NCI-H187 treated with DMSO at 0.1 percent for 48 hours (cell line): Measurements from ENCODE around the gene ROBO3.

Experiments
- DNase-seq: peaks from one replicate; lab custom pipeline; 2025; lab: John Stamatoyannopoulos, UW

ROBO3 gene

GRCh38 chr11:124892146-124892545, 26.9 kb downstream of the ROBO3 start:
- no peak for DNase-seq

GRCh38 chr11:124892750-124893454, 27.7 kb downstream of the ROBO3 start:
- DNase-seq = no peak

- no peak for DNase-seq
These were observed 28.7 kb downstream of the ROBO3 start for GRCh38 chr11:124893781-124894401.

- no peak for DNase-seq
These were observed 29.6 kb downstream of the ROBO3 start for GRCh38 chr11:124894606-124895430.

GRCh38 chr11:124895471-124895971, 30.3 kb downstream of the ROBO3 start:
- DNase-seq = no peak

GRCh38 chr11:124896071-124896750, 31.0 kb downstream of the ROBO3 start:
- DNase-seq = no peak

- DNase-seq = no peak
These were observed 31.7 kb downstream of the ROBO3 start for GRCh38 chr11:124896821-124897391.

- no peak for DNase-seq
These were observed 32.5 kb downstream of the ROBO3 start, which contains the start of gene ROBO4 for GRCh38 chr11:124897674-124898262. Gene ROBO4, minus strand, starts transcription at chr11:124897865. Its CDS starts 70 bp downstream, at chr11:124897795.

- no peak for DNase-seq
These were observed 33.0 kb downstream of the ROBO3 start for GRCh38 chr11:124898263-124898680.

- no peak for DNase-seq
These were observed 33.5 kb downstream of the ROBO3 start for GRCh38 chr11:124898711-124899110.

- DNase-seq = no peak
These were observed 34.3 kb downstream of the ROBO3 start for GRCh38 chr11:124899383-124900145.

GRCh38 chr11:124900464-124900863, 35.2 kb downstream of the ROBO3 start:
- no peak for DNase-seq

- no peak for DNase-seq
These were observed 37.4 kb downstream of the ROBO3 start for GRCh38 chr11:124902616-124903015.

- no peak for DNase-seq
These were observed 50.5 kb downstream of the ROBO3 start for GRCh38 chr11:124915541-124916369.

GRCh38 chr11:124916370-124916710, 51.1 kb downstream of the ROBO3 start:
- no peak for DNase-seq

- no peak for DNase-seq
These were observed 51.9 kb downstream of the ROBO3 start for GRCh38 chr11:124917115-124917637.

- DNase-seq = no peak
These were observed 53.7 kb downstream of the ROBO3 start, which contains the start of gene HEPN1 for GRCh38 chr11:124918950-124919349. Gene HEPN1, plus strand, starts transcription at chr11:124919250.

- DNase-seq = no peak
These were observed 54.7 kb downstream of the ROBO3 start for GRCh38 chr11:124919898-124920297.

GRCh38 chr11:124920356-124920755, 55.1 kb downstream of the ROBO3 start:
- DNase-seq = no peak
